B cell (primary cell): ENCODE data around the gene AGTRAP. TPM values are rescaled to one million over a fixed set of nuclear protein-coding genes. Genes with fewer than 3 reads are reported as not detected.

Source experiments
- ATAC-seq: fragments of 200-7000 bp; cut with Tn5 transposase; one replicate; pipeline ENCODE4 v1.10.0; 2021; ENCODE audit warnings: low read depth, mild to moderate bottlenecking, moderate number of reproducible peaks, moderate library complexity
- CTCF ChIA-PET: fragments of 350-600 bp; sonication (Branson Sonifier 250); formaldehyde crosslinking; loops from one replicate; lab custom pipeline; 2021; ENCODE audit warnings: antibody characterized with exemption, inconsistent platforms; lab: Charles Lee
- POLR2A ChIA-PET: fragments of 350-600 bp; sonication (Branson Sonifier 250); formaldehyde crosslinking; loops from one replicate; lab custom pipeline; 2021; ENCODE audit warnings: antibody characterized with exemption; lab: Charles Lee
- DNase-seq: peaks from one replicate; pipeline ENCODE4 v3.0.0; 2013
- H2AFZ ChIP-seq: 2 replicates; pipeline ENCODE4 v1.6.1; 2012; ENCODE audit warnings: mild to moderate bottlenecking, low read depth, low read length; ENCODE audit not compliant: insufficient read depth, poor library complexity, severe bottlenecking
- H3K27ac ChIP-seq, 2 donors: 1 replicate in 1 of 2; 2 replicates in 1 of 2; pipeline ENCODE4 v1.5.1; 2012 to 2013; ENCODE audit warnings: low read length in 2 of 2, mild to moderate bottlenecking in 2 of 2, moderate library complexity in 1 of 2
- H3K27me3 ChIP-seq, 4 experiments: fragments of 200-600 bp in 1 of 4; sonication (generic) in 1 of 4; replicated peaks in 1 of 4; 1 replicate in 2 of 4; 2 replicates in 2 of 4; pipeline versions ENCODE4 v1.6.1 to v1.7.0; 2013 to 2016; ENCODE audit warnings: low read length in 3 of 4, mild to moderate bottlenecking in 2 of 4, mixed read lengths in 1 of 4, moderate library complexity in 1 of 4; ENCODE audit not compliant: insufficient read depth in 4 of 4, control insufficient read depth in 3 of 4; ENCODE audit errors: control extremely low read depth in 1 of 4
- H3K36me3 ChIP-seq, 2 experiments: replicated peaks in 1 of 2; 1 replicate in 1 of 2; 2 replicates in 1 of 2; pipeline versions ENCODE4 v1.6.1 to v1.7.1; 2013; ENCODE audit warnings: low read length in 1 of 2; ENCODE audit not compliant: insufficient read depth in 2 of 2, control insufficient read depth in 1 of 2; ENCODE audit errors: control extremely low read depth in 1 of 2, extremely low read depth in 1 of 2
- H3K4me1 ChIP-seq, 2 donors: fragments of 200-600 bp in 1 of 2; sonication (generic) in 1 of 2; 1 replicate in 1 of 2; 2 replicates in 1 of 2; pipeline versions ENCODE4 v1.5.1 to v1.6.1; 2013 to 2017; ENCODE audit warnings: low read length in 2 of 2; ENCODE audit not compliant: control insufficient read depth in 2 of 2, insufficient read depth in 2 of 2
- H3K4me2 ChIP-seq: replicated peaks from 2 replicates; pipeline ENCODE3; 2012; ENCODE audit warnings: mild to moderate bottlenecking, low read depth, low read length; ENCODE audit not compliant: poor library complexity, severe bottlenecking
- H3K4me3 ChIP-seq, 5 experiments: fragments of 200-600 bp in 1 of 5; sonication (generic) in 1 of 5; 1 replicate in 3 of 5; 2 replicates in 2 of 5; pipeline versions ENCODE4 v1.5.1 to v1.7.0; 2011 to 2016; ENCODE audit warnings: low read length in 4 of 5, mild to moderate bottlenecking in 4 of 5, low read depth in 2 of 5, control low read depth in 1 of 5, moderate library complexity in 1 of 5; ENCODE audit not compliant: insufficient read depth in 1 of 5; ENCODE audit errors: control extremely low read depth in 1 of 5, extremely low read depth in 1 of 5
- H3K79me2 ChIP-seq: fragments of 200-600 bp; sonication (generic); one replicate; pipeline ENCODE4 v1.6.0; 2016; ENCODE audit warnings: low read length; ENCODE audit not compliant: control insufficient read depth, insufficient read depth
- H3K9ac ChIP-seq: fragments of 200-600 bp; sonication (generic); 2 replicates; pipeline ENCODE4 v1.6.1; 2017; ENCODE audit warnings: mild to moderate bottlenecking, low read length, moderate library complexity
- H3K9me3 ChIP-seq, 3 donors: one replicate each; pipeline versions ENCODE4 v1.6.1 to v1.7.1; 2013; ENCODE audit warnings: low read length in 2 of 3; ENCODE audit not compliant: control insufficient read depth in 2 of 3, insufficient read depth in 1 of 3; ENCODE audit errors: control extremely low read depth in 1 of 3
- H4K20me1 ChIP-seq: 2 replicates; pipeline ENCODE4 v1.6.0; 2012; ENCODE audit warnings: mild to moderate bottlenecking, low read length; ENCODE audit not compliant: insufficient read depth, control insufficient read depth, poor library complexity, severe bottlenecking
- H3K27ac Mint-ChIP-seq: one replicate; pipeline ENCODE4 v1.8.0; 2021; ENCODE audit warnings: mixed read lengths
- H3K27me3 Mint-ChIP-seq: one replicate; pipeline ENCODE4 v1.8.0; 2021; ENCODE audit warnings: mixed read lengths
- H3K4me1 Mint-ChIP-seq: one replicate; pipeline ENCODE4 v1.8.0; 2021; ENCODE audit warnings: mixed read lengths
- H3K4me3 Mint-ChIP-seq: one replicate; pipeline ENCODE4 v1.8.0; 2021; ENCODE audit warnings: mixed read lengths
- H3K9me3 Mint-ChIP-seq: one replicate; pipeline ENCODE4 v1.8.0; 2022; ENCODE audit warnings: mixed read lengths; ENCODE audit not compliant: insufficient read depth
- CTCF ChIP-seq: fragments of 200-600 bp; IDR thresholded peaks from one replicate; pipeline ENCODE4 v1.8.0; 2022; ENCODE audit warnings: antibody characterized with exemption, mild to moderate bottlenecking
- EZH2 ChIP-seq: IDR thresholded peaks from 2 replicates; pipeline ENCODE4 v1.6.1; 2012; ENCODE audit warnings: borderline replicate concordance, low read depth, mild to moderate bottlenecking, moderate library complexity, low read length; ENCODE audit not compliant: insufficient read depth, poor library complexity, severe bottlenecking
- WGBS: methylation state at CpG from one replicate; pipeline ENCODE4 v1.1.5; 2013; ENCODE audit warnings: missing lambda C conversion rate; ENCODE audit not compliant: insufficient coverage; 5-methylcytosine and 5-hydroxymethylcytosine counted together
- intact Hi-C: fragments of 100-400 bp; cut with micrococcal nuclease; formaldehyde crosslinking; loops from one replicate; pipeline ENCODE4 v1.10.0; 2022
- polyA plus RNA-seq: library from polyadenylated mRNA; depleted of rRNA; stranded (reverse); fragments of >200 nt; gene quantifications from 2 replicates; pipeline ENCODE4 v1.2.3, GENCODE V29; 2012
- total RNA-seq, 2 donors: library from RNA; stranded (reverse); fragments of 120-200 nt in 1 of 2; gene quantifications; 1 replicate in 1 of 2; 2 replicates in 1 of 2; pipeline versions ENCODE4 v1.2.3 to v1.2.4, GENCODE V29; 2013 to 2022

Gene AGTRAP
- total and polyA plus RNA-seq, 2 donors (not counting 1 experiment from before 2014, with no cell fraction given) = 18.3 to 44.9 TPM

GRCh38 chr1:11697188-11697892, 38.6 kb upstream of the AGTRAP start:
- peaks cover 32% of the 10 kb centered on the region for H3K27me3 Mint-ChIP-seq
- no peak overlapping the region for H3K9ac ChIP-seq
- TF ChIP-seq EZH2 = no peak
- no peak for TF ChIP-seq CTCF

GRCh38 chr1:11697893-11698210, 38.1 kb upstream of the AGTRAP start:
- WGBS = 100% methylated on average over 1 of the region's 5 CpGs
- POLR2A ChIA-PET = no interaction called here
- H3K4me1 ChIP-seq = peaks cover 3 to 5% of the 10 kb centered on the region in 2 donors

More at GRCh38 chr1:11697188-11697892, 38.6 kb upstream of the AGTRAP start:
- ATAC-seq (no peak), DNase-seq (no peak)
- no peaks in the 10 kb centered on the region for H3K36me3 ChIP-seq
- POLR2A ChIA-PET = no interaction called here
- no peak overlapping the region for H3K4me3 Mint-ChIP-seq
- no peak overlapping the region for H3K4me2 ChIP-seq
- no peaks in the 10 kb centered on the region for H3K9me3 Mint-ChIP-seq
- H3K4me3 ChIP-seq = no peak overlapping the region
- no peak overlapping the region for H3K27ac Mint-ChIP-seq
- H3K79me2 ChIP-seq = no peaks in the 10 kb centered on the region
- peaks cover 0 to 27% (median 9%) of the 10 kb centered on the region in 4 experiments for H3K27me3 ChIP-seq
- no peak overlapping the region for H2AFZ ChIP-seq
- no peaks in the 10 kb centered on the region for H4K20me1 ChIP-seq
- intact Hi-C loops = no loop called here
- H3K4me1 Mint-ChIP-seq = peaks cover 10% of the 10 kb centered on the region
- CTCF ChIA-PET = interaction anchor here (0.6 to 1.3 kb wide), 2 partner anchors 16 kb away, joined by 3 to 5 read pairs; partner anchors contain the start of gene MAD2L2
- H3K9me3 ChIP-seq = no peaks in the 10 kb centered on the region
- no peak overlapping the region for H3K27ac ChIP-seq
- WGBS = 79% methylated on average over 8 of the region's 8 CpGs
- H3K4me1 ChIP-seq = peaks cover 5 to 8% of the 10 kb centered on the region in 2 donors

More at GRCh38 chr1:11697893-11698210, 38.1 kb upstream of the AGTRAP start:
- no peak overlapping the region for H3K4me3 ChIP-seq
- TF ChIP-seq EZH2 (no peak), CTCF (no peak)
- no peaks in the 10 kb centered on the region for H4K20me1 ChIP-seq
- no peak overlapping the region for H3K9ac ChIP-seq
- Mint-ChIP-seq H3K4me3 (no peak overlapping the region), H3K4me1 (peaks cover 7% of the 10 kb centered on the region), H3K9me3 (no peaks in the 10 kb centered on the region), H3K27me3 (peaks cover 27% of the 10 kb centered on the region), H3K27ac (no peak overlapping the region)
- no peaks in the 10 kb centered on the region for H3K79me2 ChIP-seq
- intact Hi-C loops = no loop called here
- no peaks in the 10 kb centered on the region for H3K36me3 ChIP-seq
- no peak overlapping the region for H3K27ac ChIP-seq
- peaks cover 0 to 23% (median 7%) of the 10 kb centered on the region in 4 experiments for H3K27me3 ChIP-seq
- CTCF ChIA-PET = no interaction called here
- no peak overlapping the region for H3K4me2 ChIP-seq
- H3K9me3 ChIP-seq = no peaks in the 10 kb centered on the region
- no peak overlapping the region for H2AFZ ChIP-seq
- no peak for ATAC-seq
- no peak for DNase-seq
